Transverse colon (tissue), 4 donors: ENCODE results near the gene MANBA. TPM values are rescaled to one million over a fixed set of nuclear protein-coding genes. Genes with fewer than 3 reads are reported as not detected.

Experiments
- DNase-seq: peaks from one replicate; pipeline ENCODE4 v3.0.0-alpha.2; 2019
- H3K27ac ChIP-seq, 4 donors: fragments of 200-600 bp; sonication (generic); 2 replicates each; pipeline ENCODE4 v1.5.1; 2016 to 2018; ENCODE audit warnings: inconsistent platforms in 4 of 4
- H3K27me3 ChIP-seq: fragments of 200-600 bp; sonication (generic); 2 replicates; pipeline ENCODE4 v1.5.1; 2017; ENCODE audit warnings: inconsistent platforms
- H3K36me3 ChIP-seq, 4 donors: fragments of 200-600 bp; sonication (generic); 2 replicates each; pipeline ENCODE4 v1.5.1; 2017 to 2019; ENCODE audit warnings: inconsistent platforms in 4 of 4
- H3K4me1 ChIP-seq, 4 donors: fragments of 200-600 bp; sonication (generic); 2 replicates each; pipeline ENCODE4 v1.5.1; 2017 to 2020; ENCODE audit warnings: inconsistent platforms in 4 of 4
- H3K4me3 ChIP-seq, 4 donors: fragments of 200-600 bp; sonication (generic); 1 replicate in 1 of 4; 2 replicates in 3 of 4; pipeline versions ENCODE4 v1.5.1 to v1.6.1; 2017 to 2019; ENCODE audit warnings: inconsistent platforms in 4 of 4
- H3K9me3 ChIP-seq, 2 donors: fragments of 200-600 bp; sonication (generic); 2 replicates each; pipeline ENCODE4 v1.5.1; 2017 to 2019; ENCODE audit warnings: inconsistent platforms in 2 of 2
- EP300 ChIP-seq: sonication (generic); formaldehyde crosslinking; IDR thresholded peaks from one replicate; pipeline ENCODE4 v1.6.1; 2017; ENCODE audit warnings: antibody characterized with exemption, low read depth
- POLR2A ChIP-seq: fragments of 450-650 bp; IDR thresholded peaks from one replicate; pipeline ENCODE4 v1.6.1; 2016; ENCODE audit warnings: antibody characterized with exemption, mild to moderate bottlenecking, moderate library complexity
- POLR2AphosphoS5 ChIP-seq, 3 donors: sonication (generic); formaldehyde crosslinking; IDR thresholded peaks; one replicate each; pipeline ENCODE4 v1.6.1; 2016; ENCODE audit warnings: antibody characterized with exemption in 3 of 3
- WGBS, 2 donors: methylation state at CpG; one replicate each; pipeline ENCODE4 v1.1.5; 2018; ENCODE audit warnings: low coverage in 1 of 2; 5-methylcytosine and 5-hydroxymethylcytosine counted together
- in situ Hi-C, 4 donors: fragments of 200-750 bp; cut with MboI; loops; one replicate each; pipeline versions ENCODE4 v1.15.0 to v1.15.1; 2017; ENCODE audit warnings: low sequenced_read_pairs in 3 of 4, low pct_ligation_motif_present in 1 of 4, low pct_unique_long_range_greater_than_20kb in 1 of 4
- intact Hi-C: fragments of 100-400 bp; cut with DNase I; formaldehyde crosslinking; loops from one replicate; pipeline ENCODE4 v1.15.1; 2023; ENCODE audit warnings: low total_unique reads
- total RNA-seq, 4 donors: library from RNA; depleted of rRNA; stranded (reverse); fragments of >200 nt; gene quantifications; one replicate each; pipeline ENCODE4 v1.1.0, GENCODE V29; 2016
- TF ChIP-seq, protein P1 (sequence below), 5 experiments: fragments of 200-600 bp in 3 of 5; fragments of 450-650 bp in 2 of 5; sonication (generic) in 3 of 5; IDR thresholded peaks; 1 replicate in 2 of 5; 2 replicates in 3 of 5; pipeline ENCODE4 v1.5.1; 2016 to 2017; ENCODE audit warnings: antibody characterized with exemption in 5 of 5, inconsistent platforms in 3 of 5, mild to moderate bottlenecking in 2 of 5, moderate library complexity in 1 of 5

Gene MANBA
- total RNA-seq, 4 donors from 2014 or later, result 7.5 to 110 (median 27.9) TPM

DNA sequence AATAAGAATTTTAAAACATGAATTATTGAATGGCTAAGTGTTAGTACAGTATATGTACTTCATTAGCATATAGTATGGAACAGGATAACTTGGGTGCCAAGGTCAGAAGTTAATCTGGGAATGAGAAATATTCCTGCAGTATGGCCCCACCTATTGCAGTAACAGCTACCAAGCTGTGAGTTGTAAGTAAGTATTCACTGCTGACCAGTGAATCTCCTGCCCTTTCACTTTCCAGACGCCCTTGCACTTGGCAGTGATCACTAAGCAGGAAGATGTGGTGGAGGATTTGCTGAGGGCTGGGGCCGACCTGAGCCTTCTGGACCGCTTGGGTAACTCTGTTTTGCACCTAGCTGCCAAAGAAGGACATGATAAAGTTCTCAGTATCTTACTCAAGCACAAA lies 154.5 kb downstream of the MANBA start:
- no peaks in the 10 kb centered on the region for H3K9me3 ChIP-seq
- H3K27ac ChIP-seq, result no peak overlapping the region
- no peaks in the 10 kb centered on the region for H3K27me3 ChIP-seq
- no peaks in the 10 kb centered on the region for H3K4me1 ChIP-seq
- H3K4me3 ChIP-seq, result no peak overlapping the region
- in situ Hi-C loops (loop anchor here in 2 of 4 donors (25.0 kb wide), 2 partner anchors 169 to 269 kb away; partner anchors contain the start of gene SLC39A8 (in 1 of the 2)), intact Hi-C loops (no loop called here)
- DNase-seq, result no peak
- 87% methylated on average over 3 of the region's 3 CpGs; no CpG with 5 or more reads in 1 of the 2 donors for WGBS, 2 donors
- H3K36me3 ChIP-seq, result peaks cover 0 to 50% (median 17%) of the 10 kb centered on the region in 4 donors
- TF ChIP-seq POLR2AphosphoS5 (IDR thresholded peaks at IDR 0.05), result no peak
- TF ChIP-seq POLR2A, result no peak
- TF ChIP-seq EP300, result no peak
- TF ChIP-seq, protein P1, sequence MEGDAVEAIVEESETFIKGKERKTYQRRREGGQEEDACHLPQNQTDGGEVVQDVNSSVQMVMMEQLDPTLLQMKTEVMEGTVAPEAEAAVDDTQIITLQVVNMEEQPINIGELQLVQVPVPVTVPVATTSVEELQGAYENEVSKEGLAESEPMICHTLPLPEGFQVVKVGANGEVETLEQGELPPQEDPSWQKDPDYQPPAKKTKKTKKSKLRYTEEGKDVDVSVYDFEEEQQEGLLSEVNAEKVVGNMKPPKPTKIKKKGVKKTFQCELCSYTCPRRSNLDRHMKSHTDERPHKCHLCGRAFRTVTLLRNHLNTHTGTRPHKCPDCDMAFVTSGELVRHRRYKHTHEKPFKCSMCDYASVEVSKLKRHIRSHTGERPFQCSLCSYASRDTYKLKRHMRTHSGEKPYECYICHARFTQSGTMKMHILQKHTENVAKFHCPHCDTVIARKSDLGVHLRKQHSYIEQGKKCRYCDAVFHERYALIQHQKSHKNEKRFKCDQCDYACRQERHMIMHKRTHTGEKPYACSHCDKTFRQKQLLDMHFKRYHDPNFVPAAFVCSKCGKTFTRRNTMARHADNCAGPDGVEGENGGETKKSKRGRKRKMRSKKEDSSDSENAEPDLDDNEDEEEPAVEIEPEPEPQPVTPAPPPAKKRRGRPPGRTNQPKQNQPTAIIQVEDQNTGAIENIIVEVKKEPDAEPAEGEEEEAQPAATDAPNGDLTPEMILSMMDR (IDR thresholded peaks at IDR 0.05), result no peak

DNA sequence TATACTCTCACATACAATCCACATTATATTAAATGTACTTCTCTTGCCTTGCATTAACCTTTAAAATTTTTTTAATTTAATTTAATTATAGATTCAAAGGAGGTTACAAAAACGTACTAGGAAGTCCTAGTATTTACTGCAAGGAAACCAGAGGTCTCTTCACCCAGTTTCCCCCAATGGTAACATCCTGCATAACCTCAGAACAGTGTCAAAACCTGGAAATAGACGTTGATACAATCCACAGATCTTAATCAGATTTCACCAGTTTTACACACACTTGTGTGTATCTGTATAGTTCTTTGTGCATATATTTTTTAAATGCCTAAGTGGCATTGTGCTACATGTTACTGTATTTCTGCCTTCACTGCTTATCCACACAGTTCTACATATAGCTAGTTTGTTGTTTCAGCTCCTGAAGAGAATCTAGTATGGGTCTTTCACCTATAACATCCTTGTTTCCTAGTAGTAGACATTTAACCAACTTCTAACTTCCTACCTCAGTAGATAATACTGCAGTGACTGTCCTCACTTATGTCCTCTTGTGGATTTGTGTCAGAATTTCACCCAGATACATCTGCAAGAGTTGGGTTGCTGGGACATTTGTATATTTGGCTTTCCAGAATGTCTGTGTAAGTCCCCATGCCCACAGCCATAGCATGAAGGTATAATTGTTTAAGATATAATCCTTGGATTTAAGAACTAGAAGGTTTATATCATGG lies 156.4 kb downstream of the MANBA start:
- in situ Hi-C loops, result loop anchor here in 2 of 4 donors (25.0 kb wide), 2 partner anchors 167 to 267 kb away; partner anchors contain the start of gene SLC39A8 (in 1 of the 2)
- DNase-seq, result no peak
- WGBS, 2 donors, result 63 to 79% methylated on average over 2 of the region's 2 CpGs
- Histone ChIP-seq H3K27me3 (no peaks in the 10 kb centered on the region), H3K27ac (no peak overlapping the region), H3K4me1 (no peaks in the 10 kb centered on the region), H3K9me3 (no peaks in the 10 kb centered on the region), H3K4me3 (no peak overlapping the region), H3K36me3 (peaks cover 0 to 49% (median 14%) of the 10 kb centered on the region in 4 donors)
- no peak for TF ChIP-seq EP300
- TF ChIP-seq POLR2A, result no peak
- no peak for TF ChIP-seq POLR2AphosphoS5 (IDR thresholded peaks at IDR 0.05)
- TF ChIP-seq, protein P1 (IDR thresholded peaks at IDR 0.05), result no peak
- intact Hi-C loops, result no loop called here

DNA sequence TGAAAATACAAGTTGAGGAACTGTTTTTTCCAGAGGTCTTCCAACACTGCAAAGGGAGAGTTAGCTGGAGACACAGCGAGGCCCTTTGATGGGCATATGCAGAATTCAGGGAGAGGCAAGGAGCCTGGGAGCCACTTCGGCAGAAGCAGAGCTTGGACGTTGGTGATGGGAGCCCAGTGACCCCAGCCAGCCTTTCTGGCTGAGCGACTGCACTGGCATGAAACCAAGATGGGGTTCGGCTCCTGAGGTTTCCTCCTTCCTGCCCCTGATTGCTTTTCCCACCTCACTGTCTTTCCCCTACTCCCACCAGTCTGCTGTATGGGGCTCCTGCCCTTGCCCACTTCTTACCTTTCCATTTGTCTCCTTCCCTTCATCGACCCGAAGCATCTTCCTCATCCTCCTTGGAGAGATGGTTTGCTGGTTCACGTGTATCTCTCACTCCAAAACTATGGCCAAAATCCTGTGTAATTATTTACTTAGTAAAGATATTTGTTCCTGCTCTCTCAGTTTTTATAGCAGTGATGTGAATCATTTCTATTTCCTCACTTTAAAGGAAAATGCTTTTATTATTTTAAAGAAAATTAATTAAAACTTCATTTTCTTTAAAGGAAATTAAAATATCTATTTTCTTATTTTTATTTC lies 159.1 kb downstream of the MANBA start:
- Histone ChIP-seq H3K27me3 (no peaks in the 10 kb centered on the region), H3K27ac (no peak overlapping the region), H3K4me3 (no peak overlapping the region), H3K36me3 (peaks cover 0 to 39% (median 12%) of the 10 kb centered on the region in 4 donors), H3K4me1 (peaks cover 0 to 5% (median 0%) of the 10 kb centered on the region in 4 donors), H3K9me3 (no peaks in the 10 kb centered on the region)
- DNase-seq, result no peak
- TF ChIP-seq, protein P1 (IDR thresholded peaks at IDR 0.05), result no peak
- no peak for TF ChIP-seq POLR2AphosphoS5 (IDR thresholded peaks at IDR 0.05)
- TF ChIP-seq POLR2A, result no peak
- WGBS, 2 donors, result 86 to 88% methylated on average over 4 to 8 of the region's 8 CpGs
- intact Hi-C loops (no loop called here), in situ Hi-C loops (loop anchor here in 2 of 4 donors (25.0 kb wide), 2 partner anchors 164 to 264 kb away; partner anchors contain the start of gene SLC39A8 (in 1 of the 2))

DNA sequence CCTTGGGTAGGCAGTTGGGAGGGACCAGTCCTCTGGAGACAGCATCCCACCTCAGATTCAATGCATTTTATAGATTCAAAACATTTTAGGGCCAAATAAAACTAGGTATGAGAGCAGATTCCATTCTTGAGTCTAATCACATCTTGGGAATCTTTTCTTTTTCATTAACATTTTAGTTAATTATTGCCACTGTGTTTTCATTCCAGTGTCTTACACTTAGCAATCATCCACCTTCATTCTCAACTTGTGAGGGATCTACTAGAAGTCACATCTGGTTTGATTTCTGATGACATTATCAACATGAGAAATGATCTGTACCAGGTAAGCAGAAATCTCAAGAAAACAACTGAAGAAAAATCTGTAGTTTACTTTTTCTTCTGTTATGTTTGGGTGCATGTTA lies 160.1 kb downstream of the MANBA start:
- Histone ChIP-seq H3K9me3 (no peaks in the 10 kb centered on the region), H3K27me3 (no peaks in the 10 kb centered on the region), H3K27ac (no peak overlapping the region), H3K4me1 (peaks cover 0 to 5% (median 0%) of the 10 kb centered on the region in 4 donors), H3K36me3 (peaks cover 0 to 45% (median 17%) of the 10 kb centered on the region in 4 donors), H3K4me3 (no peak overlapping the region)
- DNase-seq, result no peak
- in situ Hi-C loops, result loop anchor here in 2 of 4 donors (25.0 kb wide), 2 partner anchors 163 to 263 kb away; partner anchors contain the start of gene SLC39A8 (in 1 of the 2)
- intact Hi-C loops, result no loop called here
- TF ChIP-seq POLR2AphosphoS5 (IDR thresholded peaks at IDR 0.05), result no peak
- no peak for TF ChIP-seq EP300
- no peak for TF ChIP-seq POLR2A
- TF ChIP-seq, protein P1 (IDR thresholded peaks at IDR 0.05), result no peak
